MM.1S (cell line): ENCODE measurements around the gene CYFIP1.

Experiments
- DNase-seq: peaks from one replicate; pipeline ENCODE4 v3.0.0-alpha.2; 2015
- H2AFZ ChIP-seq: fragments of 300-600 bp; sonication (generic); 2 replicates; pipeline ENCODE4 v1.6.0; 2016; ENCODE audit warnings: antibody characterized with exemption, low read length
- H3F3A ChIP-seq: fragments of 300-600 bp; sonication (generic); 2 replicates; pipeline ENCODE4 v1.6.1; 2016; ENCODE audit warnings: mild to moderate bottlenecking, antibody characterized with exemption, low read length, moderate library complexity, mixed read lengths; ENCODE audit not compliant: insufficient read depth
- H3K27ac ChIP-seq: fragments of 300-600 bp; sonication (generic); 2 replicates; pipeline ENCODE4 v1.5.1; 2016; ENCODE audit warnings: mild to moderate bottlenecking, low read length
- H3K27me3 ChIP-seq: fragments of 300-600 bp; sonication (generic); replicated peaks from 2 replicates; pipeline ENCODE4 v1.6.0; 2016; ENCODE audit warnings: low read length; ENCODE audit not compliant: insufficient read depth
- H3K36me3 ChIP-seq: fragments of 300-600 bp; sonication (generic); replicated peaks from 2 replicates; pipeline ENCODE4 v1.6.1; 2016; ENCODE audit warnings: mild to moderate bottlenecking, low read length, mixed read lengths; ENCODE audit not compliant: insufficient read depth
- H3K4me1 ChIP-seq: fragments of 300-600 bp; sonication (generic); 2 replicates; pipeline ENCODE4 v1.6.1; 2016; ENCODE audit warnings: low read length, mixed read lengths
- H3K4me2 ChIP-seq: fragments of 300-600 bp; sonication (generic); 2 replicates; pipeline ENCODE4 v1.6.0; 2016; ENCODE audit warnings: low read depth, low read length
- H3K4me3 ChIP-seq: fragments of 300-600 bp; sonication (generic); 2 replicates; pipeline ENCODE4 v1.5.1; 2016; ENCODE audit warnings: low read length, mixed read lengths
- H3K79me2 ChIP-seq: fragments of 300-600 bp; sonication (generic); 2 replicates; pipeline ENCODE4 v1.6.1; 2016; ENCODE audit warnings: mixed run types, low read length, mixed read lengths
- H3K9ac ChIP-seq: fragments of 300-600 bp; sonication (generic); 2 replicates; pipeline ENCODE4 v1.6.1; 2016; ENCODE audit warnings: low read length, mixed read lengths
- H3K9me2 ChIP-seq: fragments of 300-600 bp; sonication (generic); replicated peaks from 2 replicates; pipeline ENCODE4 v1.6.1; 2016; ENCODE audit warnings: mild to moderate bottlenecking, low read length, mixed read lengths; ENCODE audit not compliant: insufficient read depth
- H3K9me3 ChIP-seq: fragments of 300-600 bp; sonication (generic); replicated peaks from 2 replicates; pipeline ENCODE4 v1.6.1; 2016; ENCODE audit warnings: mild to moderate bottlenecking, low read length, mixed read lengths; ENCODE audit not compliant: insufficient read depth
- H4K20me1 ChIP-seq: fragments of 300-600 bp; sonication (generic); 2 replicates; pipeline ENCODE4 v1.6.1; 2016; ENCODE audit warnings: mild to moderate bottlenecking, low read length, moderate library complexity, mixed read lengths; ENCODE audit not compliant: insufficient read depth
- CTCF ChIP-seq: fragments of 300-600 bp; sonication (generic); IDR thresholded peaks from 2 replicates; pipeline ENCODE4 v1.5.1; 2016; ENCODE audit warnings: antibody characterized with exemption, low read length, mixed read lengths
- EZH2 ChIP-seq: fragments of 300-600 bp; sonication (generic); optimal IDR thresholded peaks from 2 replicates; pipeline ENCODE3; 2017; ENCODE audit warnings: low read depth, mild to moderate bottlenecking, antibody characterized with exemption, low read length, mixed read lengths
- EZH2phosphoT487 ChIP-seq: fragments of 300-600 bp; sonication (generic); IDR thresholded peaks from 2 replicates; pipeline ENCODE4 v1.6.1; 2018; ENCODE audit warnings: antibody characterized with exemption, low read length

CYFIP1 gene

GRCh38 chr15:22889146-22889818, 90.9 kb downstream of the CYFIP1 start:
- H3K9me3 ChIP-seq = no peaks in the 10 kb centered on the region

GRCh38 chr15:22888120-22888859, 91.9 kb downstream of the CYFIP1 start:
- Histone ChIP-seq H3K4me2 (no peak overlapping the region), H3K27me3 (no peaks in the 10 kb centered on the region), H3K9me2 (no peaks in the 10 kb centered on the region), H3K27ac (no peak overlapping the region), H2AFZ (no peak overlapping the region), H3F3A (no peaks in the 10 kb centered on the region), H3K36me3 (no peaks in the 10 kb centered on the region), H3K9ac (no peak overlapping the region), H4K20me1 (no peaks in the 10 kb centered on the region), H3K79me2 (no peaks in the 10 kb centered on the region), H3K4me3 (no peak overlapping the region), H3K4me1 (no peaks in the 10 kb centered on the region), H3K9me3 (no peaks in the 10 kb centered on the region)
- DNase-seq = no peak
- TF ChIP-seq CTCF (no peak), EZH2 (no peak), EZH2phosphoT487 (no peak)

More at GRCh38 chr15:22889146-22889818, 90.9 kb downstream of the CYFIP1 start:
- no peak overlapping the region for H3K9ac ChIP-seq
- no peaks in the 10 kb centered on the region for H3K27me3 ChIP-seq
- H4K20me1 ChIP-seq = no peaks in the 10 kb centered on the region
- H3K4me3 ChIP-seq = no peak overlapping the region
- no peaks in the 10 kb centered on the region for H3K9me2 ChIP-seq
- H3F3A ChIP-seq = no peaks in the 10 kb centered on the region
- TF ChIP-seq EZH2 = no peak
- TF ChIP-seq EZH2phosphoT487 = no peak
- TF ChIP-seq CTCF = no peak
- H3K36me3 ChIP-seq = no peaks in the 10 kb centered on the region
- no peak overlapping the region for H3K4me2 ChIP-seq
- no peak for DNase-seq
- H3K27ac ChIP-seq = no peak overlapping the region
- H3K79me2 ChIP-seq = no peaks in the 10 kb centered on the region
- no peaks in the 10 kb centered on the region for H3K4me1 ChIP-seq
- no peak overlapping the region for H2AFZ ChIP-seq

- DNase-seq = no peak
- no peak overlapping the region for H3K4me3 ChIP-seq
Observed at GRCh38 chr15:22887157-22887951, 92.8 kb downstream of the CYFIP1 start.

More at GRCh38 chr15:22887157-22887951, 92.8 kb downstream of the CYFIP1 start:
- Histone ChIP-seq H3K27ac (no peak overlapping the region), H3K27me3 (no peaks in the 10 kb centered on the region), H3K36me3 (no peaks in the 10 kb centered on the region), H3K9ac (no peak overlapping the region), H2AFZ (no peak overlapping the region), H3K79me2 (no peaks in the 10 kb centered on the region), H3K9me3 (no peaks in the 10 kb centered on the region), H3K4me1 (no peaks in the 10 kb centered on the region), H4K20me1 (no peaks in the 10 kb centered on the region), H3K9me2 (no peaks in the 10 kb centered on the region), H3K4me2 (no peak overlapping the region), H3F3A (no peaks in the 10 kb centered on the region)
- TF ChIP-seq EZH2phosphoT487 (no peak), EZH2 (no peak), CTCF (no peak)
